Activated CD8-positive, alpha-beta T cell treated with anti-CD3 and anti-CD28 coated beads for 36 hours (primary cell): ENCODE data around the gene KIF26B. TPM values are rescaled to one million over a fixed set of nuclear protein-coding genes. Genes with fewer than 3 reads are reported as not detected.

Experiments
- ATAC-seq: fragments of 200-7000 bp; cut with Tn5 transposase; one replicate; pipeline ENCODE4 v1.10.0; 2021; ENCODE audit warnings: mild to moderate bottlenecking, moderate library complexity
- CTCF ChIA-PET: fragments of 350-600 bp; sonication (Branson Sonifier 250); formaldehyde crosslinking; loops from one replicate; lab custom pipeline; 2021; ENCODE audit warnings: antibody characterized with exemption; lab: Charles Lee
- POLR2A ChIA-PET: fragments of 350-600 bp; sonication (Branson Sonifier 250); formaldehyde crosslinking; loops from one replicate; lab custom pipeline; 2021; ENCODE audit warnings: antibody characterized with exemption; lab: Charles Lee
- DNase-seq: peaks from one replicate; pipeline ENCODE4 v3.0.0-alpha.2; 2020
- H3K27ac Mint-ChIP-seq: one replicate; pipeline ENCODE4 v1.8.0; 2021; ENCODE audit warnings: mild to moderate bottlenecking, mixed read lengths
- H3K27me3 Mint-ChIP-seq: one replicate; pipeline ENCODE4 v1.8.0; 2021; ENCODE audit warnings: mixed read lengths
- H3K36me3 Mint-ChIP-seq: one replicate; pipeline ENCODE4 v1.8.0; 2021; ENCODE audit warnings: low read depth, mixed read lengths
- H3K4me1 Mint-ChIP-seq: one replicate; pipeline ENCODE4 v1.8.0; 2021; ENCODE audit warnings: low read depth, mixed read lengths
- H3K4me3 Mint-ChIP-seq: one replicate; pipeline ENCODE4 v1.8.0; 2021; ENCODE audit warnings: mild to moderate bottlenecking, moderate library complexity, mixed read lengths
- H3K9me3 Mint-ChIP-seq: one replicate; pipeline ENCODE4 v1.8.0; 2021; ENCODE audit warnings: mixed read lengths
- intact Hi-C: fragments of 100-400 bp; cut with micrococcal nuclease; formaldehyde crosslinking; loops from one replicate; pipeline ENCODE4 v1.10.0; 2022
- total RNA-seq, 2 experiments: library from RNA; stranded (reverse); gene quantifications; one replicate each; pipeline ENCODE4 v1.2.3, GENCODE V29; 2021
- TF ChIP-seq, protein P1 (sequence below): fragments of 200-600 bp; IDR thresholded peaks from one replicate; pipeline ENCODE4 v1.8.0; 2022; ENCODE audit warnings: antibody characterized with exemption, mild to moderate bottlenecking

KIF26B gene
- total RNA-seq, 2 experiments from 2014 or later = 0.16 TPM

DNA sequence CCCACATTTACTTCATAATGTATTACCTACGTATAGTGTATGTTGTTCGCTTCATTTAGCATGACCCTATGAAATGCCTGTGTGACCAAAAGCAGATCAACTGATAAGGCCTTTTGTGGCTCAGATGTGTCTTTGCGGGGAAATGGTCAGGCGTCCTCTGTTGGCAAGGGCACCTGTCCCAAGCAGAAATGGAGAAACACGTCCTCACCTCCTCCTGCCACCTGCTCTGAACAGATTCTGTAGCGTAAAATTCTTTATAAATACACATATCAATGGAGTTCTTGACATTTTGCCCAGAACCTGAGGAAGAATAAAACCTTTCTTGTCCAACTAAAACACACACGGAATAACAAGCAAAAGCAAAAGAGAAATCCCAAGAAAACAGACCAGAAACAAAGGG, 417.9 kb downstream of the KIF26B start:
- no peaks in the 10 kb centered on the region for H3K9me3 Mint-ChIP-seq
- H3K27me3 Mint-ChIP-seq = no peaks in the 10 kb centered on the region
- intact Hi-C loops = no loop called here
- H3K27ac Mint-ChIP-seq = no peak overlapping the region
- CTCF ChIA-PET = no interaction called here
- TF ChIP-seq, protein P1, sequence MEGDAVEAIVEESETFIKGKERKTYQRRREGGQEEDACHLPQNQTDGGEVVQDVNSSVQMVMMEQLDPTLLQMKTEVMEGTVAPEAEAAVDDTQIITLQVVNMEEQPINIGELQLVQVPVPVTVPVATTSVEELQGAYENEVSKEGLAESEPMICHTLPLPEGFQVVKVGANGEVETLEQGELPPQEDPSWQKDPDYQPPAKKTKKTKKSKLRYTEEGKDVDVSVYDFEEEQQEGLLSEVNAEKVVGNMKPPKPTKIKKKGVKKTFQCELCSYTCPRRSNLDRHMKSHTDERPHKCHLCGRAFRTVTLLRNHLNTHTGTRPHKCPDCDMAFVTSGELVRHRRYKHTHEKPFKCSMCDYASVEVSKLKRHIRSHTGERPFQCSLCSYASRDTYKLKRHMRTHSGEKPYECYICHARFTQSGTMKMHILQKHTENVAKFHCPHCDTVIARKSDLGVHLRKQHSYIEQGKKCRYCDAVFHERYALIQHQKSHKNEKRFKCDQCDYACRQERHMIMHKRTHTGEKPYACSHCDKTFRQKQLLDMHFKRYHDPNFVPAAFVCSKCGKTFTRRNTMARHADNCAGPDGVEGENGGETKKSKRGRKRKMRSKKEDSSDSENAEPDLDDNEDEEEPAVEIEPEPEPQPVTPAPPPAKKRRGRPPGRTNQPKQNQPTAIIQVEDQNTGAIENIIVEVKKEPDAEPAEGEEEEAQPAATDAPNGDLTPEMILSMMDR = no peak
- no peaks in the 10 kb centered on the region for H3K4me1 Mint-ChIP-seq
- H3K36me3 Mint-ChIP-seq = no peaks in the 10 kb centered on the region
- DNase-seq (no peak), ATAC-seq (no peak)
- POLR2A ChIA-PET = no interaction called here
- no peak overlapping the region for H3K4me3 Mint-ChIP-seq

DNA sequence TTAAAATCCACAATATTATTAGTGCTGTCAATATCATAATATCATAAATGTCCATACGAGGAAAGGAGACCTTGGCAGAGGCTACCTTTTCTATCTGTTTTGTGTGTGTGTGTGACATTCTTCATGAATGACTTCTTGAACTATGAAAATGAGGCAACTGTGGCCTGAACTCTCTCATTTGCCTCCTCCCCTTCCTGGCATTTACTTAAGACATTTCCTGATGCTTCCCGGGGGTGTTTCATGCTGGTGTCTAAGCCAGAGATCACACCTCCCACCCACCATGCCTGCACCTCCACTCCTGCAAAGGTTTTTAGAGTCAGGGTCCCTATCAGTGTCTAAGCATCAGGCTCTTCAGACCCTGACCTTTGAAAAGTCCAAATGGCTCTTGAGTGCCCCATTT, 420.9 kb downstream of the KIF26B start:
- no peaks in the 10 kb centered on the region for H3K9me3 Mint-ChIP-seq
- TF ChIP-seq, protein P1 = no peak
- H3K27ac Mint-ChIP-seq = no peak overlapping the region
- DNase-seq (no peak), ATAC-seq (no peak)
- H3K4me1 Mint-ChIP-seq = no peaks in the 10 kb centered on the region
- intact Hi-C loops = no loop called here
- POLR2A ChIA-PET = no interaction called here
- H3K27me3 Mint-ChIP-seq = no peaks in the 10 kb centered on the region
- H3K4me3 Mint-ChIP-seq = no peak overlapping the region
- H3K36me3 Mint-ChIP-seq = no peaks in the 10 kb centered on the region
- CTCF ChIA-PET = no interaction called here

DNA sequence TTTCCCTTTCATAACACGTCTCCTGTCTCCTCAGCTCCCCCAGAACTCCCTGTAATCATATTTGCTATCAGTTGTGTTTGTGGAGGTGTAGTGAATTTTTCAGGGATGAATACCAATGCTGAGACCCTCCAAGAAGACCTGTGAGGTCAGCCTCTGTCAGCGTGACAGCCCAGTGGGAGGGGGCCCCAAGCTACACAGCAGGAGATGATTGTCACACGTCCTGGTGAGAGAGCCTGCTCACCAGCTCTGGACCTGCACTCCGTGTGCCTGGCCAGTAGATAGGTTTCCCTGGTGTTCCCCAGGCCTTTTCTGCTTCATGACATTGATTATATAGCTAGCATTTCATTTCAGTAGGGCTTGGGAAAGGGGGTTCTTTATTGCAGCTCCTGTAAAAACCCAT, 421.5 kb downstream of the KIF26B start:
- Mint-ChIP-seq H3K36me3 (no peaks in the 10 kb centered on the region), H3K9me3 (no peaks in the 10 kb centered on the region), H3K27ac (no peak overlapping the region), H3K4me1 (no peaks in the 10 kb centered on the region), H3K4me3 (no peak overlapping the region), H3K27me3 (no peaks in the 10 kb centered on the region)
- DNase-seq (no peak), ATAC-seq (no peak)
- ChIA-PET CTCF (no interaction called here), POLR2A (no interaction called here)
- intact Hi-C loops = no loop called here
- TF ChIP-seq, protein P1 = no peak

DNA sequence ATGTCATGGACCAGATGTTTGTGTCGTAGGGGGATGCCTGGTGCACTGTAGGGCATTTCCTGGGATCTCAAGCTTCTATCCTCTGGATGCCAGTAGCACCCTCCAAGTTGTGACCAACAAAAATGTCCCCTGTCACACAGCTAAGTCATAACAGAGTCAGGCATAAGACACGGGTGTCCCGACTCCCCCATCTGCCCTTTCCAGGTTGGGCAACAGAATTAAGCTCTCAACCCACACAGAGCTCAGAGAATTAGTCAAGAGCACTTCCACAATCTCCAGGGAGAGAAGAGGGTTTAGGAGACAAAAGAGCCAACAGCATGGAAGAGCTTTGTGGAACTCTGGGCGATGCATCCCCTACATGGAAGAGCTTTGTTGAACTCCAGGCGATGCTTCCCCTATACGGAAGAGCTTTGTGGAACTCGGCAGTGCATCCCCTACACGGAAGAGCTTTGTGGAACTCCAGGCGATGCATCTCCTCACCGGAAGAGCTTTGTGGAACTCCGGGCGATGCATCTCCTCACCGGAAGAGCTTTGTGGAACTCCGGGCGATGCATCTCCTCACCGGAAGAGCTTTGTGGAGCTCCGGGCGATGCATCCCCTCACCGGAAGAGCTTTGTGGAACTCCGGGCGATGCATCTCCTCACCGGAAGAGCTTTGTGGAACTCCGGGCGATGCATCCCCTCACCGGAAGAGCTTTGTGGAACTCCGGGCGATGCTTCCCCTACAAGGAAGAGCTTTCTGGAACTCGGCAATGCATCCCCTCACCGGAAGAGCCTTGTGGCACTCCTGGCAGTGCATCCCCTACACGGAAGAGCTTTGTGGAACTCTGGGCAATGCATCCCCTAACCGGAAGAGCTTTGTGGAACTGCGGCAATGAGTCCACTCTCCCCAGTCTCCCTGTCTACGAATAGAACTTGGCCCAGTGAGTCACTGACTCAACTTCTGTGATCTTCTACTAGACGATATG, 422.7 kb downstream of the KIF26B start:
- ChIA-PET POLR2A (interaction anchor here (1.0 kb wide), 1 partner anchor 56 kb away, joined by 3 read pairs; no protein-coding TSS in a partner anchor), CTCF (interaction anchor here (1.2 kb wide), 1 partner anchor 421 kb away, joined by 4 read pairs; no protein-coding TSS in a partner anchor)
- no peak for DNase-seq
- intact Hi-C loops = no loop called here
- TF ChIP-seq, protein P1 = no peak
- H3K4me3 Mint-ChIP-seq = no peak overlapping the region
- H3K27ac Mint-ChIP-seq = no peak overlapping the region
- H3K9me3 Mint-ChIP-seq = no peaks in the 10 kb centered on the region
- H3K36me3 Mint-ChIP-seq = no peaks in the 10 kb centered on the region
- no peaks in the 10 kb centered on the region for H3K27me3 Mint-ChIP-seq
- ATAC-seq = no peak
- H3K4me1 Mint-ChIP-seq = no peaks in the 10 kb centered on the region

DNA sequence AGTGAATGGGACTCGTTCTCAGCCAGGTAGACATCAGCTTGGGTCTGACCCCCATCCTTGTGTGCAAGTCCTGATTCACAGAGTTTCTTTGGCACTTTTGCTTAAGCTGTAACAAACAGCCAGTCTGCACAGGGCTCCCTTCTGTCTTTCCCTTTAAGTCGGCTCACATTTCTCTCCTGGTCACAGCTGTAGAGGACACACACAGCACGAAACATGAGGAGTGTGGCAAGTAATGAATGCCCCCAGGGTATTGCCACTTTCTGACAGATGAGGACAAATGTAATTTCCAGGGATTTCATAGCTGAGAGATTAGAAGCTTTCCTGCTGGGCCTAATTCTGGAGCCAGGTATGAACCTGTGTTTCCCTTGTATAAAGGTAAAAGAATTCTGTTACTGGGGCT, 423.5 kb downstream of the KIF26B start:
- H3K9me3 Mint-ChIP-seq = no peaks in the 10 kb centered on the region

More for the DNA sequence above, 423.5 kb downstream of the KIF26B start:
- TF ChIP-seq, protein P1 = no peak
- no peak for ATAC-seq
- ChIA-PET POLR2A (no interaction called here), CTCF (no interaction called here)
- Mint-ChIP-seq H3K4me1 (no peaks in the 10 kb centered on the region), H3K36me3 (no peaks in the 10 kb centered on the region), H3K27me3 (no peaks in the 10 kb centered on the region), H3K4me3 (no peak overlapping the region), H3K27ac (no peak overlapping the region)
- intact Hi-C loops = no loop called here
- no peak for DNase-seq
